ENCODE results near the gene ADARB1. TPM values are rescaled to one million over a fixed set of nuclear protein-coding genes. Genes with fewer than 3 reads are reported as not detected.
A peak's percentile ranks its signal among the peaks of the same experiment; 100 is the strongest.

ADARB1 gene
- polyA plus RNA-seq, 1 donor (not counting 4 experiments of a cell fraction or from before 2014, with no cell fraction given) = 13.0 TPM

DNA sequence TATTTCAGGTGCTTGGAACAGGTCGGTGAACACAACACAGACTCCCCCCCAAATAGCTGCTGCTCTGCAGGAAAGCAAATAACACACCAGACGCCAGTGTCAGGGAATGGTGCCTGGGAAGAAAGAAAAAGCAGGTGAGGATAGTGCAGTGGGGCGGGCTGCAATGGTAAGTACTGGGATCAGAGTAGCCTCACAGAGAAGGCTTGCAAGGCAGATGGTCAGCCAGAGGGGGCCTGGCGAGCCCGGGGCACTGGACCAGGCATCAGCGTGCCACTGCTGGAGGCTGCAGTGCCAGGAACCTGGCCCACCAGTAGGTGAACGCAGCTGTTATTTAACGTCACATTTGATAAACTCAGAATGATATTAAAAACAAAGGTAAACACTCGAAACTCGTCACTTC is 153.4 kb downstream of the ADARB1 start:
- DNase-seq (ENCODE audit: low read depth, low spot score) = no peak
- peaks cover 2% of the 10 kb centered on the region for H3K9me1 ChIP-seq (ENCODE audit: control insufficient read depth, extremely low read depth, insufficient read depth, low read length)
- no peak for FAIRE-seq
- dilution Hi-C loops (cut with MboI; ENCODE audit: extremely low pct_ligation_motif_present, low sequenced_read_pairs) = no loop called here
- no peak overlapping the region for H3K27ac ChIP-seq (ENCODE audit: control insufficient read depth, insufficient read depth, low read length)
- H4K20me1 ChIP-seq (ENCODE audit: control insufficient read depth, extremely low read depth, insufficient read depth, low read length) = peaks cover 6% of the 10 kb centered on the region
- no peaks in the 10 kb centered on the region for H3K79me2 ChIP-seq (ENCODE audit: control insufficient read depth, insufficient read depth, low read length)
- H3K27me3 ChIP-seq (ENCODE audit: control insufficient read depth, extremely low read depth, insufficient read depth, low read length) = peaks cover 11% of the 10 kb centered on the region
- peaks cover 28% of the 10 kb centered on the region for H3K4me1 ChIP-seq (ENCODE audit: control insufficient read depth, extremely low read depth, insufficient read depth, low read length)
- no peak overlapping the region for H3K9ac ChIP-seq (ENCODE audit: control insufficient read depth, extremely low read depth, insufficient read depth, low read length)
- TF ChIP-seq EZH2 (IDR thresholded peaks at IDR 0.05; ENCODE audit: low read length) = no peak
- TF ChIP-seq, protein P1, sequence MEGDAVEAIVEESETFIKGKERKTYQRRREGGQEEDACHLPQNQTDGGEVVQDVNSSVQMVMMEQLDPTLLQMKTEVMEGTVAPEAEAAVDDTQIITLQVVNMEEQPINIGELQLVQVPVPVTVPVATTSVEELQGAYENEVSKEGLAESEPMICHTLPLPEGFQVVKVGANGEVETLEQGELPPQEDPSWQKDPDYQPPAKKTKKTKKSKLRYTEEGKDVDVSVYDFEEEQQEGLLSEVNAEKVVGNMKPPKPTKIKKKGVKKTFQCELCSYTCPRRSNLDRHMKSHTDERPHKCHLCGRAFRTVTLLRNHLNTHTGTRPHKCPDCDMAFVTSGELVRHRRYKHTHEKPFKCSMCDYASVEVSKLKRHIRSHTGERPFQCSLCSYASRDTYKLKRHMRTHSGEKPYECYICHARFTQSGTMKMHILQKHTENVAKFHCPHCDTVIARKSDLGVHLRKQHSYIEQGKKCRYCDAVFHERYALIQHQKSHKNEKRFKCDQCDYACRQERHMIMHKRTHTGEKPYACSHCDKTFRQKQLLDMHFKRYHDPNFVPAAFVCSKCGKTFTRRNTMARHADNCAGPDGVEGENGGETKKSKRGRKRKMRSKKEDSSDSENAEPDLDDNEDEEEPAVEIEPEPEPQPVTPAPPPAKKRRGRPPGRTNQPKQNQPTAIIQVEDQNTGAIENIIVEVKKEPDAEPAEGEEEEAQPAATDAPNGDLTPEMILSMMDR (optimal IDR thresholded peaks at IDR 0.05 in 1 of 3, IDR thresholded peaks at IDR 0.05 in 1 of 3, conservative IDR thresholded peaks at IDR 0.05 in 1 of 3; ENCODE audit: extremely low read depth in 1 of 3, insufficient read depth in 2 of 3, low read length in 3 of 3) = no peak
- no peak overlapping the region for H2AFZ ChIP-seq (ENCODE audit: control insufficient read depth, low read length)
- H3K9me3 ChIP-seq (ENCODE audit: control insufficient read depth, low read depth, low read length) = no peaks in the 10 kb centered on the region
- peaks cover 0 to 9% of the 10 kb centered on the region in 2 experiments for H3K36me3 ChIP-seq (ENCODE audit: control insufficient read depth in 2 of 2, extremely low read depth in 1 of 2, insufficient read depth in 2 of 2, low read length in 2 of 2)
- H3K4me2 ChIP-seq (ENCODE audit: control insufficient read depth, extremely low read depth, insufficient read depth, low read depth, low read length) = peak overlapping the region; percentile 1
- H3K4me3 ChIP-seq (ENCODE audit: control insufficient read depth in 2 of 3, extremely low read depth in 1 of 3, insufficient read depth in 2 of 3, low read depth in 1 of 3, low read length in 3 of 3) = no peak overlapping the region

DNA sequence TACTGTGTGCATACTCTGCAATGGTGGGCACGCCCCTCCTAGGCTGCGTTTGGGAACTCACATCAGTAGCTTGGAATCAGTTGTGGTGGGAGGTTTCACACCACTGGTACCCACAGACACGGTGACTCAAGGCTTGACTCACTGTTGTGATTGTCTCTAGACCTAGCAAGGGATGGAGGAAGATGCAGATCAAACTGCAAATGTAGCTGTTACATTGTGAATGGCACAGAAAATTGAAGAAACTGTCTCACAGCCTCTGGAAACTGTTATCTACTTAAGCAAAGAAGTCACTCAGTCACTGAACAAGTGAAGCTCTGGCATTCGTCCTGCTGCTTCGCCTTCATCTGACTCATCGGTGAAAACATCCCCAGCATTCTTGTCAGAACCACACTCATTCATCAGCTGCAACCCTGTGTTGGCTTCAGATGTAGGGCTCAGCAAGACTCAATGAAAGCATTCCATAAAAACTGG is 153.8 kb downstream of the ADARB1 start:
- peaks cover 12% of the 10 kb centered on the region for H3K27me3 ChIP-seq (ENCODE audit: control insufficient read depth, extremely low read depth, insufficient read depth, low read length)
- H3K4me1 ChIP-seq (ENCODE audit: control insufficient read depth, extremely low read depth, insufficient read depth, low read length) = peaks cover 28% of the 10 kb centered on the region
- H3K4me2 ChIP-seq (ENCODE audit: control insufficient read depth, extremely low read depth, insufficient read depth, low read depth, low read length) = peak overlapping the region; percentile 1
- H3K9ac ChIP-seq (ENCODE audit: control insufficient read depth, extremely low read depth, insufficient read depth, low read length) = no peak overlapping the region
- FAIRE-seq (peak; percentile 95), DNase-seq (ENCODE audit: low read depth, low spot score) (peak; percentile 42)
- dilution Hi-C loops (cut with MboI; ENCODE audit: extremely low pct_ligation_motif_present, low sequenced_read_pairs) = no loop called here
- H3K9me3 ChIP-seq (ENCODE audit: control insufficient read depth, low read depth, low read length) = no peaks in the 10 kb centered on the region
- no peak overlapping the region for H2AFZ ChIP-seq (ENCODE audit: control insufficient read depth, low read length)
- no peak overlapping the region for H3K27ac ChIP-seq (ENCODE audit: control insufficient read depth, insufficient read depth, low read length)
- no peak overlapping the region for H3K4me3 ChIP-seq (ENCODE audit: control insufficient read depth in 2 of 3, extremely low read depth in 1 of 3, insufficient read depth in 2 of 3, low read depth in 1 of 3, low read length in 3 of 3)
- peaks cover 6% of the 10 kb centered on the region for H4K20me1 ChIP-seq (ENCODE audit: control insufficient read depth, extremely low read depth, insufficient read depth, low read length)
- H3K9me1 ChIP-seq (ENCODE audit: control insufficient read depth, extremely low read depth, insufficient read depth, low read length) = peaks cover 2% of the 10 kb centered on the region
- peaks cover 0 to 9% of the 10 kb centered on the region in 2 experiments for H3K36me3 ChIP-seq (ENCODE audit: control insufficient read depth in 2 of 2, extremely low read depth in 1 of 2, insufficient read depth in 2 of 2, low read length in 2 of 2)
- no peaks in the 10 kb centered on the region for H3K79me2 ChIP-seq (ENCODE audit: control insufficient read depth, insufficient read depth, low read length)
- TF ChIP-seq, protein P1 (optimal IDR thresholded peaks at IDR 0.05 in 1 of 3, IDR thresholded peaks at IDR 0.05 in 1 of 3, conservative IDR thresholded peaks at IDR 0.05 in 1 of 3; ENCODE audit: extremely low read depth in 1 of 3, insufficient read depth in 2 of 3, low read length in 3 of 3) = no peak
- no peak for TF ChIP-seq EZH2 (IDR thresholded peaks at IDR 0.05; ENCODE audit: low read length)
